Activated CD4-positive, alpha-beta T cell treated with anti-CD3 and anti-CD28 coated beads for 36 hours (primary cell): ENCODE measurements around the gene NOTUM. TPM values are rescaled to one million over a fixed set of nuclear protein-coding genes. Genes with fewer than 3 reads are reported as not detected.
A peak's percentile ranks its signal among the peaks of the same experiment; 100 is the strongest.

Experiments used
- ATAC-seq: fragments of 200-7000 bp; cut with Tn5 transposase; one replicate; pipeline ENCODE4 v1.10.0; 2021; ENCODE audit warnings: mild to moderate bottlenecking, moderate library complexity
- CTCF ChIA-PET: fragments of 350-600 bp; sonication (Branson Sonifier 250); formaldehyde crosslinking; loops from one replicate; lab custom pipeline; 2021; ENCODE audit warnings: antibody characterized with exemption; lab: Charles Lee
- POLR2A ChIA-PET: fragments of 350-600 bp; sonication (Branson Sonifier 250); formaldehyde crosslinking; loops from one replicate; lab custom pipeline; 2021; ENCODE audit warnings: antibody characterized with exemption, inconsistent platforms; lab: Charles Lee
- DNase-seq: peaks from one replicate; pipeline ENCODE4 v3.0.0-alpha.2; 2020
- H3K27ac Mint-ChIP-seq: one replicate; pipeline ENCODE4 v1.8.0; 2021; ENCODE audit warnings: mixed read lengths
- H3K27me3 Mint-ChIP-seq: one replicate; pipeline ENCODE4 v1.8.0; 2021; ENCODE audit warnings: mixed read lengths
- H3K36me3 Mint-ChIP-seq: one replicate; pipeline ENCODE4 v1.8.0; 2021; ENCODE audit warnings: low read depth, mixed read lengths
- H3K4me1 Mint-ChIP-seq: one replicate; pipeline ENCODE4 v1.8.0; 2021; ENCODE audit warnings: mixed read lengths
- H3K4me3 Mint-ChIP-seq: one replicate; pipeline ENCODE4 v1.8.0; 2021; ENCODE audit warnings: mild to moderate bottlenecking, moderate library complexity, mixed read lengths
- H3K9me3 Mint-ChIP-seq: one replicate; pipeline ENCODE4 v1.8.0; 2021; ENCODE audit warnings: low read depth, mixed read lengths
- intact Hi-C, 2 experiments: fragments of 100-400 bp; cut with DNase I in 1 of 2; cut with micrococcal nuclease in 1 of 2; formaldehyde crosslinking; loops; one replicate each; pipeline versions ENCODE4 v1.14.2 to v1.15.1; 2022 to 2024; cut with DNase I, micrococcal nuclease
- total RNA-seq, 2 experiments: library from RNA; stranded (reverse); gene quantifications; one replicate each; pipeline ENCODE4 v1.2.3, GENCODE V29; 2021

NOTUM gene
- total RNA-seq, 2 experiments from 2014 or later: 0.87 to 0.97 TPM

- Mint-ChIP-seq H3K4me3 (peak overlapping the region; percentile 60), H3K27me3 (no peaks in the 10 kb centered on the region), H3K36me3 (no peaks in the 10 kb centered on the region), H3K27ac (peak overlapping the region; percentile 88), H3K9me3 (no peaks in the 10 kb centered on the region), H3K4me1 (peaks cover 15% of the 10 kb centered on the region)
- ATAC-seq: peak; percentile 95
- intact Hi-C loops: loop anchor here (1.0 to 2.0 kb wide), 5 partner anchors 10 to 131 kb away; partner anchors contain the start of genes ASPSCR1 (in 2 of the 2), CENPX (in 1 of the 2), FASN (in 1 of the 2) and LRRC45 (in 1 of the 2)
- CTCF ChIA-PET: interaction anchor here (0.6 to 1.0 kb wide), 6 partner anchors 13 to 741 kb away, joined by 3 to 5 read pairs (median 3); no protein-coding TSS in a partner anchor
- DNase-seq: peak; percentile 95
- POLR2A ChIA-PET: interaction anchor here (0.6 to 1.0 kb wide), 2 partner anchors 9 to 147 kb away, joined by 3 to 4 read pairs; no protein-coding TSS in a partner anchor
These were observed 6.8 kb upstream of the NOTUM start for GRCh38 chr17:81967533-81968395.

GRCh38 chr17:81967244-81967532, 6.2 kb upstream of the NOTUM start:
- H3K27ac Mint-ChIP-seq: no peak overlapping the region
- ATAC-seq: no peak

GRCh38 chr17:81966343-81967243, 5.6 kb upstream of the NOTUM start:
- no peak overlapping the region for H3K4me3 Mint-ChIP-seq
- H3K9me3 Mint-ChIP-seq: no peaks in the 10 kb centered on the region
- ChIA-PET CTCF (interaction anchor here (0.8 kb wide), 1 partner anchor 287 kb away, joined by 3 read pairs; no protein-coding TSS in a partner anchor), POLR2A (no interaction called here)
- DNase-seq (no peak), ATAC-seq (no peak)
- peaks cover 15% of the 10 kb centered on the region for H3K4me1 Mint-ChIP-seq
- intact Hi-C loops: no loop called here
- no peak overlapping the region for H3K27ac Mint-ChIP-seq
- H3K27me3 Mint-ChIP-seq: peaks cover 3% of the 10 kb centered on the region
- H3K36me3 Mint-ChIP-seq: no peaks in the 10 kb centered on the region

More at GRCh38 chr17:81967244-81967532, 6.2 kb upstream of the NOTUM start:
- H3K9me3 Mint-ChIP-seq: no peaks in the 10 kb centered on the region
- CTCF ChIA-PET: interaction anchor here (0.8 to 1.0 kb wide), 4 partner anchors 13 to 288 kb away, joined by 3 to 5 read pairs (median 3); no protein-coding TSS in a partner anchor
- H3K36me3 Mint-ChIP-seq: no peaks in the 10 kb centered on the region
- peak overlapping the region; percentile 60 for H3K4me3 Mint-ChIP-seq
- DNase-seq: no peak
- POLR2A ChIA-PET: no interaction called here
- intact Hi-C loops: no loop called here
- peaks cover 15% of the 10 kb centered on the region for H3K4me1 Mint-ChIP-seq
- peaks cover 3% of the 10 kb centered on the region for H3K27me3 Mint-ChIP-seq

DNA sequence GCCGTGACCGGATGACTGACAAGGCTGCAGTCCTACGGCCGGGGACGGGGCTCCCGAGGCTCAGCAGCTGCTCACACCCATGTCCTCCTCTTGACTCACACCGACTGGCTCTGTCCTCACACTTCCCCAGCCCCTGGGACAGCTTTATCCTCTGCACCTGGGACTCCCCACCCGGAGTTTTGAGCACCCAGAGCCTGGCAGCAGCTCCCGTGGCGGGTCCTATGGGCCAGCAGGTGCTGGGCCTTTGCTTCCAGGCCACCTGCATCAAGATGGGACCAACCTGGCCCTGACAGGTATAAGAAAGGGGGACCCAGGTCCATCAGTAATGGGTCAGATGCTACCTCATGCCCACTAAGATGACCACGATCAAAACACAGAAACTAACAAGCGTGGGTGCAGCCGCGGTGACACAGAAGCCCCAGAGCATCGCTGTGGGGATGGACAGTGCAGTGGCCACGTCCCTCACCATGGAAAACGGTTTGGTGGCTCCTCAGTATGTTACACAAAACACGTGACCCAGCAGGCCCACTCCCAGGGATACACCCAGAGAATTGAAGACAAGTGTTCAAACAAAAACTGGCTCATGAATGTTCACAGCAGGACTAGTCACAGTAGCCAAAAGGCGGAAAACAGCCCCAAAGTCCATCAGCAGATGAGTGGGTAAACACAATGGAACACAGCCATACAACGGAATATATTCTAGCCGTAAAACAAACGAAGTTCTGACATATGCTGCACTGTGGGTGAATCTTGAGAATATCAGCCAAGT, 3.3 kb upstream of the NOTUM start:
- peaks cover 12% of the 10 kb centered on the region for H3K4me1 Mint-ChIP-seq
- ATAC-seq (no peak), DNase-seq (no peak)
- POLR2A ChIA-PET: interaction anchor here (0.6 to 0.8 kb wide), 2 partner anchors 57 to 78 kb away, joined by 5 to 8 read pairs; no protein-coding TSS in a partner anchor
- CTCF ChIA-PET: interaction anchor here (0.6 to 0.9 kb wide), 2 partner anchors 13 to 58 kb away, joined by 3 to 4 read pairs; no protein-coding TSS in a partner anchor
- no peak overlapping the region for H3K4me3 Mint-ChIP-seq
- H3K36me3 Mint-ChIP-seq: no peaks in the 10 kb centered on the region
- peaks cover 3% of the 10 kb centered on the region for H3K27me3 Mint-ChIP-seq
- no peaks in the 10 kb centered on the region for H3K9me3 Mint-ChIP-seq
- no peak overlapping the region for H3K27ac Mint-ChIP-seq
- intact Hi-C loops: no loop called here

DNA sequence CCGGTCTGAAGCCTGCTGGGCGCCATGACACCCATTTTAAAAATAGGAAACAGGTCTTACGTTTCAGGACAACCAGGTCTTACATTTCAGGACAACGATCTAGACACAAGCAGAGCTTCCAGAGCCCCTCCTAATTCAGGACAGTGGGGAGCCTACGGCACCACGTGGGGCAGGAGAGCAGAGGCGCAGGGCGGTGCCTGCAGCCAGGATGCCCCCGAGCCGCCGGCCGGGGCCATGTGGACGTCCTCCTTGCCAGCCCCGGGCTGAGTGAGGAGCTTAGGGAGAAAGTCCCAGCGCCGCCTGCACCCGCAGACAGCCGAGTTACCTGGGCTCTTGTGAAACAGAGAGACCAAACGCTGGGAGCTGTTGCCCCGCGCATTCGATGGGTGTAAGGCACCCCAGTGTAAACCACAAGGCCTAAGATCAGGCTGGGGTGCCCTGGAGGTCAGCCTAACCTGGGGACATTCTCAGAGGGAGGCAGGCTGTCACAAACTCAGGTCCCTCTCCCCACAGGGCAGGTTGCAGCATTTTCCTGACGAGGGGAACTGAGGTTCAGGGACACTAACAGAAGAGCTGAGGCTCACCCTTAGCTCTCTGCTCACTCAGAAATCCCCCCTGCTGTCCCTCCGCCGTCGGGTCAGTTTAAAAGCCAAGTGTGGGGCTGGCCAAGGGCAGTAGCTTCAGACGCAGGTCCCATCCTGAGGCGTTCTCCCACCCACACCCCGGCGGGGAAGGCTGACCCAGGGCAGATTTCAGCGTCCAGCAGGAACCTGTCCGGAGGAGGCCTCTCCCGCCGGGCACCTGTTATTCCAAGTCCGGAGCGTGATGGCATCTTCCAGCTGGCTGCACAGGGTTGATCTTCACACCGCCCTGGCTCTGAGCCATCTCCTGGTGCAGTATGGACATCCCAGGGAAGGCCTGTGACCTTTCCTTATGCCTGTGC, 1.8 kb upstream of the NOTUM start:
- H3K4me3 Mint-ChIP-seq: no peak overlapping the region
- no peaks in the 10 kb centered on the region for H3K9me3 Mint-ChIP-seq
- H3K4me1 Mint-ChIP-seq: no peaks in the 10 kb centered on the region
- H3K27ac Mint-ChIP-seq: no peak overlapping the region
- DNase-seq (no peak), ATAC-seq (no peak)
- peaks cover 11% of the 10 kb centered on the region for H3K27me3 Mint-ChIP-seq
- no peaks in the 10 kb centered on the region for H3K36me3 Mint-ChIP-seq
- ChIA-PET POLR2A (interaction anchor here (0.6 kb wide), 1 partner anchor 10 kb away, joined by 4 read pairs; no protein-coding TSS in a partner anchor), CTCF (interaction anchor here (0.6 kb wide), 3 partner anchors 40 to 436 kb away, joined by 3 read pairs; no protein-coding TSS in a partner anchor)
- intact Hi-C loops: no loop called here

DNA sequence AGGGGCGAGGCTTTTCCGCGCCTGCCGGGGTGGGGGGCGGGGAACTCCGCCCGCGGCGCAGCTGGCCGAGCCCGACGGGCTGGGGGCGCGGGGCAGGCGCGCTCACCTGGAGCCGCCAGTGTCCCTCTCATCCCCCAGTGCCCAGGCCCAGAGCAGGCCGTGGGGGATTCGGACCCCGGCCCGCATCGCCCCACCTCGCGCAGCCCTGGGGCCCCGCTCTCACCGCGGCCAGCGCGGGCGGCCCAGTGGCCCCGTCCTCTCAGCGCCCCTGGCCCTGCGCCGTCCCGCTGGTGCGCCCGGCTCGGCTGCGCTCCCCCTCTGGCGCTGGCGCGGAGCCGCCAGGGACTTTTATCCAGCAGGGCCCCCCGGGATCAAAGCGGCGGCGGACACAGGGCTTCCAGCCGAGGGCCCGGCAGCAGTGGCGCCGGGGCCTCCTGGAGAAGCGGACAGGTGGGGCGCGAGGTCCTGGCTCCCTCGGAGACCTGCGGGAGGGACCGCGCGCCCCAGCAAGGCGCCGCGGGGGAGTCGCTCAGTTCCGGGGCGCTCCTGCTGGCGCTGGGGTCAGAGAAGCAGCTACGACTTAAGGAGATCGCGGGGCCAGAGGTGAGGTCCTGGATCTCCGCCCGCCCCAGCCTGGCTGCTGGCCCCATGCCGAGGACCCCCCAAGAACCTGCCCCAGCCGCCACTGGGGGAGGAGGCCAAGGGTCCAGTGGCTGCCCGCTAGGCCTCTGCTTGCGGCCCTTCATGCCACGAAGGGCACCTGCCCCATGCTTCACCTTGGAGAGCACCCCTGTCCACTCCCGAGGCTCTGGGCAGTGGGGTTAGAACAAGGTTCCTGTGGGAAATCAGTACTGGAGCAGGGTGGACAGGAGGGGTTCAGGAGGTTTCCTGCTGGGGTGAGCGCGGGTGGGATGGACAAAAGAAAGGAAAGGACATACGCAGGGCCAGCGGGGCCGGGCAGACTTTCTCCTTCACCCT, 823 bp upstream of the NOTUM start:
- POLR2A ChIA-PET: no interaction called here
- H3K36me3 Mint-ChIP-seq: no peaks in the 10 kb centered on the region

GRCh38 chr17:81960130-81960958, 643 bp downstream of the NOTUM start:
- H3K4me1 Mint-ChIP-seq: no peaks in the 10 kb centered on the region
- no peaks in the 10 kb centered on the region for H3K9me3 Mint-ChIP-seq
- H3K27ac Mint-ChIP-seq: no peak overlapping the region
- H3K36me3 Mint-ChIP-seq: no peaks in the 10 kb centered on the region
- DNase-seq: peak; percentile 45
- POLR2A ChIA-PET: interaction anchor here (1.1 kb wide), 1 partner anchor 61 kb away, joined by 3 read pairs; no protein-coding TSS in a partner anchor
- no peak for ATAC-seq
- CTCF ChIA-PET: interaction anchor here (0.5 to 2.3 kb wide), 18 partner anchors 10 to 486 kb away, joined by 3 to 54 read pairs (median 3); partner anchors contain the start of genes CENPX and LRRC45
- peaks cover 11% of the 10 kb centered on the region for H3K27me3 Mint-ChIP-seq
- H3K4me3 Mint-ChIP-seq: no peak overlapping the region
- intact Hi-C loops: loop anchor here in 1 of 2 experiments (2.0 kb wide), 1 partner anchor 194 kb away; no protein-coding TSS in a partner anchor

More for the DNA sequence above, 823 bp upstream of the NOTUM start:
- peaks cover 11% of the 10 kb centered on the region for H3K27me3 Mint-ChIP-seq
- H3K27ac Mint-ChIP-seq: no peak overlapping the region
- CTCF ChIA-PET: interaction anchor here (0.6 kb wide), 1 partner anchor 41 kb away, joined by 3 read pairs; no protein-coding TSS in a partner anchor
- DNase-seq (no peak), ATAC-seq (no peak)
- H3K4me1 Mint-ChIP-seq: no peaks in the 10 kb centered on the region
- no peaks in the 10 kb centered on the region for H3K9me3 Mint-ChIP-seq
- H3K4me3 Mint-ChIP-seq: no peak overlapping the region
- intact Hi-C loops: loop anchor here in 1 of 2 experiments (2.0 kb wide), 1 partner anchor 193 kb away; no protein-coding TSS in a partner anchor
